GM18498 (cell line): ENCODE data around the gene HOXB6.

Experiments
- ATAC-seq: cut with Tn5 transposase; IDR thresholded peaks from one replicate; pipeline ENCODE4 v1.9.1; 2021; ENCODE audit warnings: mild to moderate bottlenecking, moderate library complexity; ENCODE audit not compliant: unreplicated experiment

Gene HOXB6

GRCh38 chr17:48624118-48624517 lies 19.3 kb upstream of the HOXB6 start:
- no peak for ATAC-seq

- no peak for ATAC-seq
Observed at GRCh38 chr17:48623583-48623982, 18.8 kb upstream of the HOXB6 start.

DNA sequence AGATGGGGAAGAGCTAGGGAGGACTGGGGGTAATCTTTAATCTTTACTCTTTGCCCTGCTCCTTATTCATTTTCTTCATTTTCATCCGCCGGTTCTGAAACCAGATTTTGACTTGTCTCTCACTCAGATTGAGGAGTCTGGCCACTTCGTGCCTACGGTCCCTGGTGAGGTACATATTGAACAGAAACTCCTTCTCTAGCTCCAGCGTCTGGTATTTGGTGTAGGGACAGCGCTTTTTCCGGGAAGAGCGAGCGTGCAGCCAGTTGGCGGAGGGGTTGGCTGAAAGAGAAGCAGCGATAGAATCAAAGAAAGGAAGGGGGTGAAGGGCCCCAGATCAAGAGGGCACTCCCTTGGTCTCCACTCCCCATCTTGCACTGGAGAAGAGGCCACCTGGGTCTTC lies 18.1 kb upstream of the HOXB6 start:
- no peak for ATAC-seq

DNA sequence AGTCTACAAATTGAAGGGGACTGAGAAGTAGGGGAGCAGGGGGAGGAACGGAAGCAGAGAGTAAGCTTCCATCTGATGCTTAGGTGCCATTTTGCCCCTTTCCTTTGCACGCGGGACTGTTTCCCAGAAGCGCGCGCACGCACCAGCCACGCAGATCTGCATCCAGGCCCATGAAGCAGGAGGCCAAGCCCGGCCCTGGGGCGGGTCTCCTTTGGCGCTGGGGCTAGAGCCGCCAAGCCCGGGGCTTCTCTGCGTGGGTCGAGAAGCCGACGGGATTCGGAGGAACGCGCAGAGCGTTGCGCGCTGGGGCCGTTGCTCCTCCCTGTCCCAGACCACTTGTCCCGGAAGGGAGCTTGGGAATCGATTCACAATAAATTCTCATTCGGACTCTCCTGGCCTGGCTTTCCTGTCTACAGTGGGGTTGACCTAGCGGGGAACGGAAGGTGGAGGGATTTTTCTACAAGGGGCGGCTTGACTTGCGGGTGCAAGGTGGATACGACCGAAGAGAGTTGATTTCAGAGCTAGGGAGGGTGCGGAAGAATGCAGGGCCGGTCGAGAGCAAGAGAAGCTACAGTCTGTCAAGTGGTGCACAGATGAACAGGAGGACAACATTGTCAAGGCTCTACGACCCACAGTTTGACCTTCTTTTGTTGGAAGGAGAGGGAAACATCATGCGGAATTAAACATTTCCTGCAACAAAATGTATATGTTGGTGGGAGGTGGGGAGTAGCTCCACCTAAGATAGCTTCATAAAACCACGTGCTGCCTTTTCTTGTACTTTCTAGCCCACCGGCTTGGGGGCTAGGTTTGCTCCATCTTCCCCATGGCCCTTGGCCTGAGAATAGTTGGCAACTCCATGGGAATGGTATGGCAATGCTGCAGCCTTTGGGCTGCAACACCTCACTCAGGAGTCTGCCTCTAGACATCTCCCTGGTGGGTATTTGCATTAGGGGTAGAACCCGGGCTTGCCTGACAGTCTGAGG lies 16.9 kb upstream of the HOXB6 start:
- no peak for ATAC-seq

- no peak for ATAC-seq
Observed at GRCh38 chr17:48620461-48621139, 15.8 kb upstream of the HOXB6 start.

DNA sequence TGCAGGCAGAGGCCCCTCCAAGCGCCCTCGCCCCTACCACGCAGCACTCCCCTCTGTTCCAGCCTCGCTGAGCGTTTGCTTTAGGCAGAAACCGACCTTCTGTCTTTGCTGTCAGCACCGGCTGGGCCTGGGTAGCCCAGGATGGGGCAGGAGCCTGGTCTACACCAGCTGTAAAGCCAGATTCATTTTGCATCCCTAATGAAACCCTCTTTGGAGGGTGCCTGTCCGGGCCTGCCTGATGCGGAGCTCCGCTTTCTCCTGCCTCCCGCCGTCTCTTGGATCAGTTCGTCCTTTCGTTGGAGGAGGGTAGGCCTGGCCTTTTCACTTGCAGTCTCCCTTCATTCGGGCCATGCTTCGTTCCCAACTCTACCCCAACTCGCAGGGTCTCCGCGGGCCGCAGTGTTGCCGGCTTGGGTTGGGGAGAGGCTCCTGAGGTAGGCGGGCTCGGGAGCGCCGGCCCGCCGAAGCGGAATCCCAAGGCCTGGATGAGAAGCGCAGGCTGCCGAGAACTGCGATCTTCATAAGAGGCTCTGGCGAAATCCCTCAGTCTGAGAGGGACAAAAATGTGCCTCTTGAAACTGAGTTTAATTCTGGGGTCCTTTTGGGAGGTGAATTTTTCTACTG lies 15.2 kb upstream of the HOXB6 start:
- no peak for ATAC-seq

DNA sequence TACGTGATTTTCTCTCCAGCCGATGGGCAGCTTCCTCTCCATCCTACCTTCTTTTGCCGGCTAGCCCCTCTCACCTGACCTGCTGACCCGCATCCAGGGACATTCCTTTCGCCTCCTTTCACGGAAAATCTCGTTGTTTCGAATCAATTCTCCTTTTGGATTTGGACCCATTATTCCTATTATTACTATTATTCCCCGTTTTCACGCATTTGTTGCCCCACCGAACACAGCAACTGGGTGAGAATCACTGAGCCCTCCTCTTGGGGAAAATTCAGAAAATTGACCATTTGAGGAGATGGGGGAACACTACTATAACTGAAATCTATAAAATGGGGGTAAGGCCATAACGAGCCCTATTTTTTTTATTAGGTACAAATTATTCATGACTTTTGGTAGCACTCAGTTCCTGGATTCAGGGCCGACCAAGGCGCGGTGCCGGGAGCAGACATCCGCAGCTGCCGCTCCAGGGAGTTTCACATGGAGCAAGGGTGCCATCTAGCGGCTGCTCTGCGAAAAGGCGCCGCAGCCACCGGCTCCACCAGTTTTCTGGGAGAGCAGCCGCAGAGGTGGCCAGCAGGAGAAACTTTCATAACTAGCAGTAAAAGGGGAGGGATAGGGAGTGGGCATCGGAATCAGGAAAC lies 13.6 kb upstream of the HOXB6 start:
- no peak for ATAC-seq

GRCh38 chr17:48617471-48618255 lies 12.9 kb upstream of the HOXB6 start:
- no peak for ATAC-seq

- no peak for ATAC-seq
Observed at GRCh38 chr17:48616717-48617470, 12.1 kb upstream of the HOXB6 start.

DNA sequence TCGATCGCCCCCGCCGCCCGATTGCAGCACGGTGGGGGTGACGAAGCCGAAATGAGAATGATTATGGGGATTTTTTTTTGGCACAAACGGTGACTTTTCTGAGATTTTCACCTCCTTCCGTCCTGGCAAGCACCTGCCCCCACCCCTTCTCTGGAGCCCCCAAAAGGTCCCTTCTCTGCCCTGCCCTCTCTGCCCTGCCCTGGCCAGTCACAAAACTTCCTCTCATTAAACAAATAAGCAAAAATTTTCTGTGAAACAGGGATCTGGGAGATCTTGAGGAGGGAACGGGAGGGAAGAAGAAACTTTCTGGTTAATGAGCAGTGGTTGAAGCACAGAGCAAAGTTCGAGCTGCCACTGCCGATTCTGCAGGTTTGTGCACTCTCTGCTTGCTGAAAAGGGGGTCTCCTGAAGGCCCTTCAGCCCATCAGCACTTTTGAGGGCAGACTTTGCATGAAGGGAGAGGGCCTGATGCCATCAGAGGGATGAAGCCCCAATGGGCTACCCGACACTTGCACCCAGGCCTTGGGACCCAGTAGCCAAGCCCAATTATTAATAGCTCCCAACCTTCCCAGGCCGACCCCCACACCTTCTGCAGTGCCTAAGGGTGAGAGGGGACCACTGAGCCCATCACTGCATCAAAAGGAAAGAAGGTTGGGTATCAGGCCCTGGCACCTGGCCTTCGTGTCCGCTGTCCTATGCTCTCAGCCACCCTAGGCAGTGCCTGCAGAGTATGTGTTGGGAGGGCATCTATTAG lies 11.4 kb upstream of the HOXB6 start:
- ATAC-seq = no peak

- ATAC-seq = no peak
Observed at GRCh38 chr17:48615047-48615962, 10.5 kb upstream of the HOXB6 start, which contains the start of gene HOXB8. Gene HOXB8 (minus strand): TSS chr17:48615292. CDS start chr17:48614704, 588 bp downstream.

- no peak for ATAC-seq
Observed at GRCh38 chr17:48613862-48614694, 9.3 kb upstream of the HOXB6 start.

DNA sequence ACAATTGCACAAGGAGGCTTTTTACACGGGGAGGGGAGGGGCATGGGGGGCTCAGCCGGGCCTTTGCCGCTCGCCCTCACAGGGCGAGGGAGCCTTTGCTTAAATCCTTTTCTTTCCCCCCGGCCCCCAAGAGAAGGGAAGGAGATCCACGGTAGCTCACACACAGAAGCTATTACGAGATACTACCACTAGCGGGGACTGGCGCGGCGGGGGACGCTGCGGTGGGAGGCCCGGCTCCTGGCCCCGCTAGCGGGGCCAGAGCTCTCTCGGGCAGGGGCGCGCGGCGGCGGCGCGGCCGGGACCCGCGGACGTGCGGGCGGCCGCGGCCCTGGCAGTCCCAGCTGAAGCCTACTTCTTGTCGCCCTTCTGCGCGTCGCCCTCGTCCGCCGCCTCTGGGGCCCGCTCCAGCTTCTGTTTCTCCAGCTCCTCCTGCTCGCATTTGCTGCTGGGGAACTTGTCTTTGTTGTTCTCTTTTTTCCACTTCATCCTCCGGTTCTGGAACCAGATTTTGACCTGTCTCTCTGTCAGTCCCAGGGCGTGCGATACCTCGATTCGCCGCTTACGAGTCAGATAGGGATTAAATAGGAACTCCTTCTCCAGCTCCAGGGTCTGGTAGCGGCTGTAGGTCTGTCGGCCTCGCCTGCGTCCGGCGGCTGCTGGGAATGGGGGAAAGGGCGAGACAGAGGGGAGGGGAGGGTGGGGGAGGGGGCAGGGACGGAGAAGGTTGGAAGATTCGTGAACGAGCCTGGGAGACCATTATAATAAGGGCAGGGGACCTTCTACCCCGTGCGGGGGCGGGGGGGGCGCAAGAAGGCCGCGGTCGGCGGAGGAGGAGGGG lies 8.3 kb upstream of the HOXB6 start:
- ATAC-seq = peak; percentile 47

GRCh38 chr17:48612456-48612853 lies 7.7 kb upstream of the HOXB6 start:
- ATAC-seq = no peak

GRCh38 chr17:48611681-48612455 lies 7.1 kb upstream of the HOXB6 start:
- no peak for ATAC-seq
